SK-N-SH (cell line): ENCODE measurements around the gene OSBP. TPM values are rescaled to one million over a fixed set of nuclear protein-coding genes. Genes with fewer than 3 reads are reported as not detected.

Experiments
- CTCF ChIA-PET: fragments of 300-600, 350-600 bp; formaldehyde crosslinking; extraction: SDS; loops from one replicate; lab custom pipeline; 2021; lab: Yijun Ruan, JAX
- POLR2A ChIA-PET: fragments of 350-600 bp; sonication (Branson Sonifier 250); formaldehyde crosslinking; extraction: SDS; loops from one replicate; lab custom pipeline; 2020; ENCODE audit warnings: antibody characterized with exemption, inconsistent platforms; lab: Yijun Ruan, JAX
- DNase-seq: peaks from one replicate; pipeline ENCODE4 v3.0.0; 2012
- H2AFZ ChIP-seq: fragments of 200-600 bp; sonication (generic); 2 replicates; pipeline ENCODE4 v1.8.1; 2016; ENCODE audit warnings: antibody characterized with exemption, mild to moderate bottlenecking, low read depth
- H3F3A ChIP-seq: fragments of 200-600 bp; sonication (generic); replicated peaks from 2 replicates; pipeline ENCODE3; 2016; ENCODE audit warnings: antibody characterized with exemption, mild to moderate bottlenecking; ENCODE audit not compliant: insufficient read depth
- H3K27ac ChIP-seq, 2 experiments: fragments of 200-500 bp in 1 of 2; fragments of 200-600 bp in 1 of 2; sonication (Bioruptor generic) in 1 of 2; sonication (generic), shearing (Covaris generic) in 1 of 2; 2 replicates each; pipeline versions ENCODE4 v1.5.1 to v1.6.1; 2014 to 2016; ENCODE audit warnings: low read depth in 2 of 2, inconsistent platforms in 1 of 2, low read length in 1 of 2, mild to moderate bottlenecking in 1 of 2, mixed read lengths in 1 of 2
- H3K27me3 ChIP-seq: fragments of 200-600 bp; sonication (generic), shearing (Covaris generic); 2 replicates; pipeline ENCODE4 v1.6.1; 2016; ENCODE audit warnings: mixed run types; ENCODE audit not compliant: insufficient read depth
- H3K36me3 ChIP-seq, 2 experiments: fragments of 200-500 bp in 1 of 2; fragments of 200-600 bp in 1 of 2; sonication (Bioruptor generic) in 1 of 2; sonication (generic) in 1 of 2; replicated peaks in 1 of 2; 2 replicates each; pipeline versions ENCODE3 to v1.5.1; 2014 to 2016; ENCODE audit warnings: low read length in 1 of 2, mild to moderate bottlenecking in 1 of 2; ENCODE audit not compliant: insufficient read depth in 2 of 2, control insufficient read depth in 1 of 2
- H3K4me1 ChIP-seq, 2 experiments: fragments of 200-500 bp in 1 of 2; fragments of 200-600 bp in 1 of 2; sonication (Bioruptor generic) in 1 of 2; sonication (generic), shearing (Covaris generic) in 1 of 2; 2 replicates each; pipeline versions ENCODE4 v1.5.1 to v1.6.1; 2014 to 2016; ENCODE audit warnings: low read depth in 1 of 2, low read length in 1 of 2, mixed run types in 1 of 2; ENCODE audit not compliant: insufficient read depth in 2 of 2, control insufficient read depth in 1 of 2
- H3K4me2 ChIP-seq: fragments of 200-600 bp; sonication (generic), shearing (Covaris generic); 2 replicates; pipeline ENCODE4 v1.6.1; 2017; ENCODE audit warnings: mixed run types
- H3K4me3 ChIP-seq, 2 experiments: fragments of 200-500 bp in 1 of 2; fragments of 200-600 bp in 1 of 2; sonication (Bioruptor generic) in 1 of 2; sonication (generic), shearing (Covaris generic) in 1 of 2; 2 replicates each; pipeline versions ENCODE4 v1.5.1 to v1.8.1; 2014 to 2016; ENCODE audit warnings: low read depth in 2 of 2, inconsistent platforms in 1 of 2, low read length in 1 of 2, mild to moderate bottlenecking in 1 of 2, mixed read lengths in 1 of 2, moderate library complexity in 1 of 2
- H3K79me2 ChIP-seq: fragments of 200-600 bp; sonication (generic); 2 replicates; pipeline ENCODE4 v1.8.1; 2017; ENCODE audit warnings: mild to moderate bottlenecking; ENCODE audit not compliant: insufficient read depth
- H3K9ac ChIP-seq: fragments of 200-600 bp; sonication (generic); 2 replicates; pipeline ENCODE4 v1.6.1; 2017; ENCODE audit warnings: mixed run types
- H3K9me2 ChIP-seq: fragments of 200-600 bp; sonication (generic); 2 replicates; pipeline ENCODE4 v1.6.1; 2017; ENCODE audit warnings: mixed run types
- H3K9me3 ChIP-seq: fragments of 200-600 bp; sonication (generic); 2 replicates; pipeline ENCODE4 v1.6.1; 2017; ENCODE audit warnings: mixed run types, mild to moderate bottlenecking, moderate library complexity
- H4K20me1 ChIP-seq: fragments of 200-600 bp; sonication (generic); 2 replicates; pipeline ENCODE4 v1.6.1; 2017; ENCODE audit warnings: mild to moderate bottlenecking, mixed run types; ENCODE audit not compliant: insufficient read depth
- CTCF ChIP-seq: fragments of 200-600 bp; sonication (generic); IDR thresholded peaks from 2 replicates; pipeline ENCODE4 v1.6.1; 2017; ENCODE audit warnings: antibody characterized with exemption, mild to moderate bottlenecking, moderate library complexity
- ELF1 ChIP-seq: IDR thresholded peaks from 2 replicates; pipeline ENCODE4 v1.4.0; 2012
- EZH2phosphoT487 ChIP-seq: fragments of 200-600 bp; sonication (generic); IDR thresholded peaks from 2 replicates; pipeline ENCODE4 v1.6.1; 2017; ENCODE audit warnings: low read depth, mixed run types, mild to moderate bottlenecking, antibody characterized with exemption, moderate library complexity, borderline replicate concordance
- FOSL2 ChIP-seq: IDR thresholded peaks from 2 replicates; pipeline ENCODE4 v1.4.0; 2012; ENCODE audit warnings: low read depth, mild to moderate bottlenecking, moderate library complexity, borderline replicate concordance
- FOXM1 ChIP-seq: IDR thresholded peaks from 2 replicates; pipeline ENCODE4 v1.4.0; 2012; ENCODE audit warnings: low read depth, mild to moderate bottlenecking
- GABPA ChIP-seq: IDR thresholded peaks from 2 replicates; pipeline ENCODE4 v1.4.0; 2012; ENCODE audit warnings: low read depth, mild to moderate bottlenecking
- JUND ChIP-seq: IDR thresholded peaks from 2 replicates; pipeline ENCODE4 v1.4.0; 2012
- MAX ChIP-seq: IDR thresholded peaks from 2 replicates; pipeline ENCODE4 v1.4.0; 2012; ENCODE audit warnings: low read depth
- MXI1 ChIP-seq: IDR thresholded peaks from 2 replicates; pipeline ENCODE4 v1.6.1; 2012; ENCODE audit warnings: mild to moderate bottlenecking, low read depth, low read length, improper control_type of control experiment
- NFIC ChIP-seq: IDR thresholded peaks from 2 replicates; pipeline ENCODE4 v1.4.0; 2012; ENCODE audit warnings: borderline replicate concordance
- NRF1 ChIP-seq: IDR thresholded peaks from 2 replicates; pipeline ENCODE4 v1.6.1; 2012; ENCODE audit warnings: low read depth, mild to moderate bottlenecking, low read length
- POLR2AphosphoS5 ChIP-seq: IDR thresholded peaks from 2 replicates; pipeline ENCODE4 v1.6.1; 2012; ENCODE audit warnings: low read depth, low read length
- RAD21 ChIP-seq: IDR thresholded peaks from 2 replicates; pipeline ENCODE4 v1.6.1; 2012; ENCODE audit warnings: mild to moderate bottlenecking, low read length
- SMC3 ChIP-seq: IDR thresholded peaks from 2 replicates; pipeline ENCODE4 v1.6.1; 2012; ENCODE audit warnings: low read depth, low read length, improper control_type of control experiment
- TCF12 ChIP-seq: IDR thresholded peaks from 2 replicates; pipeline ENCODE4 v1.4.0; 2012
- TEAD4 ChIP-seq: IDR thresholded peaks from 2 replicates; pipeline ENCODE4 v1.4.0; 2012; ENCODE audit warnings: mild to moderate bottlenecking, borderline replicate concordance; ENCODE audit not compliant: insufficient read depth
- YY1 ChIP-seq: IDR thresholded peaks from 2 replicates; pipeline ENCODE4 v1.4.0; 2012; ENCODE audit warnings: low read depth, mild to moderate bottlenecking
- WGBS: methylation state at CpG from one replicate; pipeline ENCODE4 v1.1.6; 2017; ENCODE audit warnings: low lambda C conversion rate; 5-methylcytosine and 5-hydroxymethylcytosine counted together
- polyA plus RNA-seq, 3 experiments: library from polyadenylated mRNA; depleted of rRNA; stranded (reverse); fragments of >200 nt; gene quantifications; 2 replicates each; pipeline ENCODE4 v1.2.3, GENCODE V29; 2012
- TF ChIP-seq, protein P1 (sequence below): fragments of 150-350 bp; IDR thresholded peaks from 2 replicates; pipeline ENCODE4 v1.6.1; 2017; ENCODE audit warnings: antibody characterized with exemption, low read length, low read depth, borderline replicate concordance
- TF ChIP-seq, protein P2 (sequence below): fragments of 150-350 bp; IDR thresholded peaks from 2 replicates; pipeline ENCODE4 v1.6.1; 2016; ENCODE audit warnings: mild to moderate bottlenecking, low read depth, low read length
- TF ChIP-seq, protein P3 (sequence below): IDR thresholded peaks from 2 replicates; pipeline ENCODE4 v1.4.0; 2012; ENCODE audit warnings: low read depth, borderline replicate concordance

Gene OSBP
- polyA plus RNA-seq, 1 of the 3 experiments (the other 2 are of a cell fraction) = 12.1 TPM

- H3F3A ChIP-seq = no peaks in the 10 kb centered on the region
- CTCF ChIA-PET = no interaction called here
Measured at GRCh38 chr11:59625703-59626102, 10.1 kb upstream of the OSBP start.

GRCh38 chr11:59617876-59618275, 2.3 kb upstream of the OSBP start:
- H3K9ac ChIP-seq = no peak overlapping the region; the same call in 1 of the 2 replicates
- no peaks in the 10 kb centered on the region for H3K27me3 ChIP-seq
- no peak overlapping the region for H3K27ac ChIP-seq
- peaks cover 0 to 4% of the 10 kb centered on the region in 2 experiments for H3K36me3 ChIP-seq
- no peak overlapping the region for H3K4me3 ChIP-seq
- TF ChIP-seq, protein P1, sequence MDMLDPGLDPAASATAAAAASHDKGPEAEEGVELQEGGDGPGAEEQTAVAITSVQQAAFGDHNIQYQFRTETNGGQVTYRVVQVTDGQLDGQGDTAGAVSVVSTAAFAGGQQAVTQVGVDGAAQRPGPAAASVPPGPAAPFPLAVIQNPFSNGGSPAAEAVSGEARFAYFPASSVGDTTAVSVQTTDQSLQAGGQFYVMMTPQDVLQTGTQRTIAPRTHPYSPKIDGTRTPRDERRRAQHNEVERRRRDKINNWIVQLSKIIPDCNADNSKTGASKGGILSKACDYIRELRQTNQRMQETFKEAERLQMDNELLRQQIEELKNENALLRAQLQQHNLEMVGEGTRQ = no peak
- TF ChIP-seq POLR2AphosphoS5 = no peak
- no peak for TF ChIP-seq YY1
- TF ChIP-seq FOXM1 = no peak
- no peak for TF ChIP-seq TEAD4
- TF ChIP-seq, protein P2, sequence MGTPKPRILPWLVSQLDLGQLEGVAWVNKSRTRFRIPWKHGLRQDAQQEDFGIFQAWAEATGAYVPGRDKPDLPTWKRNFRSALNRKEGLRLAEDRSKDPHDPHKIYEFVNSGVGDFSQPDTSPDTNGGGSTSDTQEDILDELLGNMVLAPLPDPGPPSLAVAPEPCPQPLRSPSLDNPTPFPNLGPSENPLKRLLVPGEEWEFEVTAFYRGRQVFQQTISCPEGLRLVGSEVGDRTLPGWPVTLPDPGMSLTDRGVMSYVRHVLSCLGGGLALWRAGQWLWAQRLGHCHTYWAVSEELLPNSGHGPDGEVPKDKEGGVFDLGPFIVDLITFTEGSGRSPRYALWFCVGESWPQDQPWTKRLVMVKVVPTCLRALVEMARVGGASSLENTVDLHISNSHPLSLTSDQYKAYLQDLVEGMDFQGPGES = no peak
- peaks cover 22% of the 10 kb centered on the region for H4K20me1 ChIP-seq
- peaks cover 23% of the 10 kb centered on the region for H3K79me2 ChIP-seq
- no peaks in the 10 kb centered on the region for H3K9me3 ChIP-seq
- H2AFZ ChIP-seq = peak overlapping the region; percentile 10; the same call in 1 of the 2 replicates
- 24% methylated on average over 1 of the region's 1 CpG for WGBS
- no peaks in the 10 kb centered on the region for H3K9me2 ChIP-seq
- CTCF ChIA-PET = no interaction called here
- H3F3A ChIP-seq = no peaks in the 10 kb centered on the region
- no peak for DNase-seq
- H3K4me2 ChIP-seq = no peak overlapping the region
- POLR2A ChIA-PET = no interaction called here
- H3K4me1 ChIP-seq = peaks cover 12% of the 10 kb centered on the region in 2 experiments; a peak in 3 of 4 replicates

More at GRCh38 chr11:59625703-59626102, 10.1 kb upstream of the OSBP start:
- 84% methylated on average over 3 of the region's 3 CpGs for WGBS
- H3K36me3 ChIP-seq = peaks cover 0 to 5% of the 10 kb centered on the region in 2 experiments
- H3K79me2 ChIP-seq = no peaks in the 10 kb centered on the region
- H3K9me2 ChIP-seq = no peaks in the 10 kb centered on the region
- POLR2A ChIA-PET = no interaction called here
- H4K20me1 ChIP-seq = no peaks in the 10 kb centered on the region
- TF ChIP-seq JUND (no peak), EZH2phosphoT487 (no peak), SMC3 (no peak), TCF12 (no peak), RAD21 (no peak), NRF1 (no peak), CTCF (no peak), FOSL2 (no peak), MXI1 (no peak), GABPA (no peak), TEAD4 (no peak), MAX (no peak), FOXM1 (no peak), NFIC (no peak), ELF1 (no peak)
- TF ChIP-seq, protein P3, sequence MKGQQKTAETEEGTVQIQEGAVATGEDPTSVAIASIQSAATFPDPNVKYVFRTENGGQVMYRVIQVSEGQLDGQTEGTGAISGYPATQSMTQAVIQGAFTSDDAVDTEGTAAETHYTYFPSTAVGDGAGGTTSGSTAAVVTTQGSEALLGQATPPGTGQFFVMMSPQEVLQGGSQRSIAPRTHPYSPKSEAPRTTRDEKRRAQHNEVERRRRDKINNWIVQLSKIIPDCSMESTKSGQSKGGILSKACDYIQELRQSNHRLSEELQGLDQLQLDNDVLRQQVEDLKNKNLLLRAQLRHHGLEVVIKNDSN = no peak
- no peak overlapping the region for H3K4me3 ChIP-seq
- no peaks in the 10 kb centered on the region for H3K9me3 ChIP-seq
- no peaks in the 10 kb centered on the region for H3K4me1 ChIP-seq
- DNase-seq = no peak
- no peaks in the 10 kb centered on the region for H3K27me3 ChIP-seq
- no peak overlapping the region for H3K4me2 ChIP-seq
- H2AFZ ChIP-seq = no peak overlapping the region
- no peak overlapping the region for H3K27ac ChIP-seq
- no peak overlapping the region for H3K9ac ChIP-seq
